Fibroblast of mammary gland (primary cell): ENCODE results near the gene C10orf88.
"Not testable (repeated sequence)": the region's sequence is repeated elsewhere in the genome, so short reads cannot be mapped to it uniquely, and the experiment has no call there.

Experiments used
- DNase-seq: peaks from one replicate; pipeline ENCODE4 v3.0.0-alpha.2; 2010; ENCODE audit warnings: low read depth
- H3K4me3 ChIP-seq: 2 replicates; pipeline ENCODE4 v1.5.1; 2011; ENCODE audit warnings: low read depth, mild to moderate bottlenecking, low read length, moderate library complexity; ENCODE audit not compliant: control insufficient read depth
- TF ChIP-seq, protein P1 (sequence below): conservative IDR thresholded peaks from 2 replicates; pipeline ENCODE4 v1.5.1; 2011; ENCODE audit warnings: low read depth, low read length, inconsistent platforms; ENCODE audit not compliant: control insufficient read depth, insufficient read depth

Gene C10orf88

DNA sequence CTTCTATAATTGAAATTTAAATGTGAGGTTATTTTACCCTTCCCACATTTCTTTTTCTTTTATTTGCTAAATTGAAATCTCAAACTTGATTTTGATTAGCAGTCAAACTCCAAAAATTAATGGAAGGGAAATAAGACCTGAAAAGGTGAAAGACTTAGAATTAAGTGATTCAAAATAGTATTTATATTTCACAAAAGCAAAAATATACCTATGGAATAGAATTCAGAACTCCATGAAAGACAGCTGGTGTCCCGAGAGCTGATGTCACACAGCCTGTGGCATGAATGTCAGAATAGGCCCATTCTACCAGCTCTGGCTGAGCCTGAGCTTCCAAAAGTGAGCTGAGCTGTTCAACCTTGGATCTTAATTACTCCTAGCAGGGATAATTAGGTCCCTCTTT is 43.7 kb downstream of the C10orf88 start, which contains the start of gene FAM24A:
Gene FAM24A, plus strand, starts transcription at position 301 of the 400 bp plus-strand sequence. CDS start 1,025 bp downstream, outside the sequence.
- no peak within 1 kb of the TSS for H3K4me3 ChIP-seq
- TF ChIP-seq, protein P1, sequence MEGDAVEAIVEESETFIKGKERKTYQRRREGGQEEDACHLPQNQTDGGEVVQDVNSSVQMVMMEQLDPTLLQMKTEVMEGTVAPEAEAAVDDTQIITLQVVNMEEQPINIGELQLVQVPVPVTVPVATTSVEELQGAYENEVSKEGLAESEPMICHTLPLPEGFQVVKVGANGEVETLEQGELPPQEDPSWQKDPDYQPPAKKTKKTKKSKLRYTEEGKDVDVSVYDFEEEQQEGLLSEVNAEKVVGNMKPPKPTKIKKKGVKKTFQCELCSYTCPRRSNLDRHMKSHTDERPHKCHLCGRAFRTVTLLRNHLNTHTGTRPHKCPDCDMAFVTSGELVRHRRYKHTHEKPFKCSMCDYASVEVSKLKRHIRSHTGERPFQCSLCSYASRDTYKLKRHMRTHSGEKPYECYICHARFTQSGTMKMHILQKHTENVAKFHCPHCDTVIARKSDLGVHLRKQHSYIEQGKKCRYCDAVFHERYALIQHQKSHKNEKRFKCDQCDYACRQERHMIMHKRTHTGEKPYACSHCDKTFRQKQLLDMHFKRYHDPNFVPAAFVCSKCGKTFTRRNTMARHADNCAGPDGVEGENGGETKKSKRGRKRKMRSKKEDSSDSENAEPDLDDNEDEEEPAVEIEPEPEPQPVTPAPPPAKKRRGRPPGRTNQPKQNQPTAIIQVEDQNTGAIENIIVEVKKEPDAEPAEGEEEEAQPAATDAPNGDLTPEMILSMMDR: no peak
- no peak for DNase-seq

- not testable (repeated sequence) for DNase-seq
These were observed 50.2 kb downstream of the C10orf88 start for GRCh38 chr10:122903861-122904260.

GRCh38 chr10:122894261-122894944 is 59.6 kb downstream of the C10orf88 start:
- H3K4me3 ChIP-seq: no peak overlapping the region
- TF ChIP-seq, protein P1: no peak
- no peak for DNase-seq

More at GRCh38 chr10:122903861-122904260, 50.2 kb downstream of the C10orf88 start:
- H3K4me3 ChIP-seq: not testable (repeated sequence)

DNA sequence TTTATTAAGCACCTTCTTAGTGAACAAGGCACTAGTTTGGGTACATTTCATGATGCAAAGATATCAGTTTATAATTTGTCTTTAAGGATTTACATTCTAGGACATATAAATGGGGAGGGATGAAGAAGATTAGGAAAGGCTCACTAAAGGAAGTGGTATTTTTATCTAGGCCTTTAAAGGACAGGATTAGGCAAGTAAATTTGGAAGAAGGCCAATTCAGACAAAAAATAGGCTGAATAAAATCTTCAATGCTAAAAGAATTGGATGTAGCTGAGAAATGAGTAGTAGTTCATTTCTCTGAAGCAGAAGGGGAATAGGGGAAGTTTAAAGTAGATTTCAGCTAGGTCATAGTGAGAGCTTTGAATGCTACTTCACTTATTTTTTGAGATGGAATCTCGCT is 69.9 kb downstream of the C10orf88 start:
- H3K4me3 ChIP-seq: no peak overlapping the region
- TF ChIP-seq, protein P1: no peak
- no peak for DNase-seq

- H3K4me3 ChIP-seq: no peak overlapping the region
- TF ChIP-seq, protein P1: no peak
- no peak for DNase-seq
These were observed 71.3 kb downstream of the C10orf88 start for GRCh38 chr10:122882766-122883165.
